Mucosa of stomach (tissue), 1 donor: ENCODE data around the gene OR2S2.
A peak's percentile ranks its signal among the peaks of the same experiment; 100 is the strongest.

Source experiments
- H3K27me3 ChIP-seq: one replicate; pipeline ENCODE4 v1.7.0; 2013; ENCODE audit warnings: mild to moderate bottlenecking, low read length; ENCODE audit not compliant: control insufficient read depth, insufficient read depth
- H3K36me3 ChIP-seq: one replicate; pipeline ENCODE4 v1.7.0; 2013; ENCODE audit warnings: low read length; ENCODE audit not compliant: control insufficient read depth, insufficient read depth
- H3K4me1 ChIP-seq: one replicate; pipeline ENCODE4 v1.7.0; 2013; ENCODE audit warnings: mild to moderate bottlenecking, low read length; ENCODE audit not compliant: control insufficient read depth, insufficient read depth
- H3K4me3 ChIP-seq: one replicate; pipeline ENCODE4 v1.7.0; 2013; ENCODE audit warnings: low read length
- H3K9ac ChIP-seq: one replicate; pipeline ENCODE4 v1.7.0; 2013; ENCODE audit warnings: mild to moderate bottlenecking, low read length, moderate library complexity
- H3K9me3 ChIP-seq: one replicate; pipeline ENCODE4 v1.7.0; 2013; ENCODE audit warnings: mild to moderate bottlenecking, low read length, moderate library complexity; ENCODE audit not compliant: control insufficient read depth
- donor health status: Pancreatic carcinoma.

The OR2S2 gene

GRCh38 chr9:35911690-35912089 is 46.3 kb downstream of the OR2S2 start:
- Histone ChIP-seq H3K27me3 (no peaks in the 10 kb centered on the region), H3K4me1 (peaks cover 61% of the 10 kb centered on the region), H3K9ac (no peak overlapping the region), H3K4me3 (no peak overlapping the region), H3K36me3 (no peaks in the 10 kb centered on the region), H3K9me3 (no peaks in the 10 kb centered on the region)

DNA sequence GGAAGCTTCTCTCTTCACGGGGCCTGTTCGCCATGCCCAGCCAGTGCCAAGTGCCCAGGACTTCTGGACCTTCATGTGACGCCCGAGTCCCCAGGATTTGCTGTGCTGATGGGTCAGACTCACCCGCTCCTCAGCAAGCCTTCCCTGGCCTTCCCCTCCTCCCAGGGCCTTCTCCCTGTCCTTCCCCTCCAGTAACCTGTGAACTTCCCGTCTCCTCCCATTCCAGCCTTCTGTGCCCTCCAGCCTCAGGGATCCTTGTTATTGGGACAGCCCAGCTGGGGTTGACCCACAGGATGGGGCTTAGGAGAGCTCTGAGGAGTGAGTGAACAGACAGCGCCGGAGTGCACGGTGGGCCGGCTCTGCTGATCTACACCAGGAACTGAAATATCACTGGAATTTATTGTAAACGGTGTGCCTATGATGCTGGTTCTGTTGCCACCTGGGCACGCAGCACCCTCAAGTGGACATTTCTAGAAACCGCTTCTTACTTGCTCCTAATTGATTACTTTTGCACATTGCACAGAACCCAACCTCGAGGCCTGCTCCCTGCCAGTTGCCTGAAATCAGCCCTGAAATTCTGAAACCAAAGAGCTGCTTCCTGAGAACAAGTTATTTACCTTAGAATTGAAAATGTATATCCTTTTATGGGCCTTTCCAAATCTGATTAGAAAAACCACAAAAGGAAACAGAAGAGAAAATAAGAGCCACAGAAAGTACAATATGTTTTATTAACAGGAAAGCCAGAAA is 47.2 kb downstream of the OR2S2 start:
- Histone ChIP-seq H3K4me1 (peaks cover 62% of the 10 kb centered on the region), H3K9ac (peak overlapping the region; percentile 4), H3K9me3 (no peaks in the 10 kb centered on the region), H3K27me3 (no peaks in the 10 kb centered on the region), H3K36me3 (no peaks in the 10 kb centered on the region), H3K4me3 (no peak overlapping the region)

- Histone ChIP-seq H3K4me1 (peaks cover 69% of the 10 kb centered on the region), H3K27me3 (no peaks in the 10 kb centered on the region), H3K4me3 (no peak overlapping the region), H3K9me3 (no peaks in the 10 kb centered on the region), H3K36me3 (no peaks in the 10 kb centered on the region), H3K9ac (peak overlapping the region; percentile 4)
Observed at GRCh38 chr9:35909687-35910612, 48.0 kb downstream of the OR2S2 start.

DNA sequence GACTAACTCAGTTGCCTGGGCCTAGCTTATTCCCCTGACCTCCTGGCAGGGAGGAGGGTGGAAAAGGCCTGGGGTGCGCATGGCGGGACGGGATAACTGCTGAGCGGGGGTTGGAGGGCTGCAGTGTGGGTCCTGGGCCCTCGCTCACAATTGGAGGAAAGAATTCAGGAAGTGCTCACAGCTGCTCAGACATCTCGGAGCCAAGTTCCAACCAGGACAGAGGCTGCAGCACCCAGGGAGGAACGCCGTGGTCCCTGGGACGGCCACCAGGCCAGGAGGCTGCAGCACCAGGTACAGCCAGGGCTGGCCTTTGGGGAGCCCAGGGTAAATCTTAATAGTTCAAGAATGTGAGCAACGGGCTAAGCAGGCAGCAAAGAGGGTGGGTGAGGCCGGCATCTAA is 48.7 kb downstream of the OR2S2 start, which contains the start of gene SPAAR:
SPAAR (plus strand) TSS at position 217 of the 400 bp plus-strand sequence. CDS start 974 bp downstream, outside the sequence.
- peaks cover 68% of the 10 kb centered on the region for H3K4me1 ChIP-seq
- H3K9ac ChIP-seq, result no peak within 1 kb of the TSS

GRCh38 chr9:35908504-35909125 is 49.3 kb downstream of the OR2S2 start:
- Histone ChIP-seq H3K27me3 (no peaks in the 10 kb centered on the region), H3K4me1 (peaks cover 66% of the 10 kb centered on the region), H3K36me3 (no peaks in the 10 kb centered on the region), H3K9ac (no peak overlapping the region), H3K4me3 (no peak overlapping the region), H3K9me3 (no peaks in the 10 kb centered on the region)

More for the DNA sequence above, 48.7 kb downstream of the OR2S2 start, which contains the start of gene SPAAR:
- Histone ChIP-seq H3K4me3 (no peak within 1 kb of the TSS), H3K27me3 (no peaks in the 10 kb centered on the region), H3K9me3 (no peaks in the 10 kb centered on the region), H3K36me3 (no peaks in the 10 kb centered on the region)

DNA sequence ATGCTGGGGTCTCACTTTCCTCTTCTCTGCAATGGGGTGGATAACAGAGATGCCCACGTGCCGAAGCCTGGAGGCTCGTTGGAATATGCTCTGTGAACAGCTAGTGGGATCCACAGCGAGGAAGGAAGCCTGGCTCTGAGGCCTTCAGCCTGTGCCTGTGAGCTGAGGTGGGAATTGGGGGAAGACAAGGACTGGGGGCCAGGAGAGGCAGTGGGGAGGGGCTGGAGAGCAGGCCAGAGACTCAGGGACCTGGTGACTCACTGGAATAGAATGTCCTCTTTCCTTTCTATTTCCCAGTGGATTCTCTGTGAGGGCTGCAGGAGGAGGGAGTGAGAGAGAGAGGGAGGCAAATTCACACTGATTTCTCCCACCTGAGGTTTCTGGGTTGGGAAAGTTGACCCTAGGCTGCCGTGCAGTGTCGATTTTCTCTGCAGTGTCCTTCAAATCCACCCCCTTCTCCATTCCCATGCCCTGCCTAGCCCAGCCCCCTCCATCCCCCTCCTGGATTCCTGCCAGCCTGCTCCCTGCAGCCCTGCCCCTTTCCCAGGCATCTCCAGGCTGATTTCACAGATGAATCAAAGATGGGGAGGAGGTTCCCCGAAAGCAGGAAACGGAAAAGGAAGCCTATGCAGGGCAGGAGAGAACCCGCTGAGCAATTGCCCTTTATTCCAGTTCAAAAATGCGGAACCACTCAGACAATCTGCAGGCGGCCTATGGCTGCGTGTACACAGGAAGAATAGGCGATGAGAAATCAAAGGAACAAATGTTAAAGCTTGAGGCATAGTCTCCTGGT is 50.0 kb downstream of the OR2S2 start:
- Histone ChIP-seq H3K4me3 (no peak overlapping the region), H3K36me3 (no peaks in the 10 kb centered on the region), H3K9ac (peak overlapping the region; percentile 40), H3K9me3 (no peaks in the 10 kb centered on the region), H3K4me1 (peaks cover 73% of the 10 kb centered on the region), H3K27me3 (no peaks in the 10 kb centered on the region)
